Retinal pigment epithelial cell (primary cell): ENCODE data around the gene SIK3.

Experiments used
- DNase-seq: peaks from one replicate; pipeline ENCODE4 v3.0.0-alpha.2; 2010; ENCODE audit warnings: low read depth
- H3K4me3 ChIP-seq: 2 replicates; pipeline ENCODE4 v1.5.1; 2011; ENCODE audit warnings: mild to moderate bottlenecking, low read length, control low read depth, moderate library complexity
- TF ChIP-seq, protein P1 (sequence below): conservative IDR thresholded peaks from 2 replicates; pipeline ENCODE4 v1.5.1; 2011; ENCODE audit warnings: low read depth, low read length, control low read depth, inconsistent platforms

Gene SIK3

DNA sequence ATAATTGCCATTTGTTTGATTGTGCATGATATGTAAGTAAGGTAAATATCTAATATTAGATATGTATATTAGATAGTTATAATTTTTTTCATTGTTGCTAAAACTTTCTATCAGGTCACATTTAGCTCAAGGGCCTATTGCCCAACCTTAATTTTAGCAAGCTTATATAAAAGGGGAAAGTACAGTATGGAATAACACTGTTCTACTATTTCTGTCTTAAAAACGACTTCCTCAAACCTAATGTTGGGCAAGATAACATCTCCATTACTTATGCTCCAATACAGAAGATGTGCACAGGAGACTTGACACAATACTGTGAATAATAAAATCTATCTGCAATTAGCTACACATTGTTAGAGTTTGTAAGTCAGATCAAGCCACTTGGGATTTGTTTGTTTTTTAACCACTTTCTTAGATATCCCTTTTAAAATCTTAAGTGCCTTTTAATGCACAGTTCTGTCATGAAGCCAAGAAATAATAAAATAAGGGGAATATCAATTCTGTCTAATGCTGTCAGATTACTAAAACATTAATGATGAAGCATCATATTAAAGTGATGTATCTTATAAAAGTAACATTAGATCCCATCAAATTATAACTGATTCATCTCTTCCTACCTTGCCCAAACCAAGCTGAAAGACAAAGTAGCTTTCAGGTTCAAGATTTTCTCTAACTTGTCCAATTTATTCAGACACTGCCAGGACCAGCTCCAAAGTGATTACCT lies 98.1 kb downstream of the SIK3 start:
- TF ChIP-seq, protein P1, sequence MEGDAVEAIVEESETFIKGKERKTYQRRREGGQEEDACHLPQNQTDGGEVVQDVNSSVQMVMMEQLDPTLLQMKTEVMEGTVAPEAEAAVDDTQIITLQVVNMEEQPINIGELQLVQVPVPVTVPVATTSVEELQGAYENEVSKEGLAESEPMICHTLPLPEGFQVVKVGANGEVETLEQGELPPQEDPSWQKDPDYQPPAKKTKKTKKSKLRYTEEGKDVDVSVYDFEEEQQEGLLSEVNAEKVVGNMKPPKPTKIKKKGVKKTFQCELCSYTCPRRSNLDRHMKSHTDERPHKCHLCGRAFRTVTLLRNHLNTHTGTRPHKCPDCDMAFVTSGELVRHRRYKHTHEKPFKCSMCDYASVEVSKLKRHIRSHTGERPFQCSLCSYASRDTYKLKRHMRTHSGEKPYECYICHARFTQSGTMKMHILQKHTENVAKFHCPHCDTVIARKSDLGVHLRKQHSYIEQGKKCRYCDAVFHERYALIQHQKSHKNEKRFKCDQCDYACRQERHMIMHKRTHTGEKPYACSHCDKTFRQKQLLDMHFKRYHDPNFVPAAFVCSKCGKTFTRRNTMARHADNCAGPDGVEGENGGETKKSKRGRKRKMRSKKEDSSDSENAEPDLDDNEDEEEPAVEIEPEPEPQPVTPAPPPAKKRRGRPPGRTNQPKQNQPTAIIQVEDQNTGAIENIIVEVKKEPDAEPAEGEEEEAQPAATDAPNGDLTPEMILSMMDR, result no peak
- no peak overlapping the region for H3K4me3 ChIP-seq
- no peak for DNase-seq

DNA sequence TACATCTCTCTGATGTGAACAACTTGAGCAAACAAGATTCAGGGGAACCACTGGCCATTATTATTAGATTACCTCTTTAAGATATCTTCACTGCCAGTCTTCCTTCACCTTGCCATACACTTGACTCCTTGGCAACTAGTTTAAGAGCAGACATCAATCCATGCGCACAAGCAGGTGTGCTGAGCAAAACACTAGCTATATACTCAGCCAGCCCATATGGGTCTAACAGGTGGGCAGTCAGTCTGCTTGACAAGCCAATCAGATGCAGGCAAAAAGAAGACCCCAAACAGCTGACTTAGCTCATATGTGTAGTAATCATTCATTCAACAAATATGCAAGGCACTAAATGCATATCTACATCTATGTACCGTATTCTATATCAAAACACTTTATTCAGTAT lies 101.2 kb downstream of the SIK3 start:
- no peak overlapping the region for H3K4me3 ChIP-seq
- TF ChIP-seq, protein P1, result no peak
- DNase-seq, result no peak

DNA sequence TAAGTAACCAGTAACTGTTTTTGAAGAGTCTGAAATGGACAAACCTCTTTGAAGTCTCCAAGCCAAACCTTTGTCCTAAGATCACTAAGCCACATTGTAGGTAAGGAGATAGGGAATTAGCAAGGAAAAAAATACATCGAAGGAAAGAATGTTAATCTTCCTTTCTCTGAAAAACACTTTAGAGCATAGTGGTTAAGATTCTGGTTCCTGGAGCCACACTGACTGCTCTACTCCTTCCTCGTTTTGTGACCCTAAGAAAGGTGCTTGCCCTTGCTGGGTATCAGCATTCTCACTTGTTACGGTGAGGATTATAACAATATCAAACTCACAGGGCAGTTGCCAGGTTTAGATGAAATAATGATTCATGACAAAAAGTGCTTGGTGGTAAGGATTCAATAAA lies 104.0 kb downstream of the SIK3 start:
- TF ChIP-seq, protein P1, result no peak
- no peak for DNase-seq
- H3K4me3 ChIP-seq, result no peak overlapping the region

DNA sequence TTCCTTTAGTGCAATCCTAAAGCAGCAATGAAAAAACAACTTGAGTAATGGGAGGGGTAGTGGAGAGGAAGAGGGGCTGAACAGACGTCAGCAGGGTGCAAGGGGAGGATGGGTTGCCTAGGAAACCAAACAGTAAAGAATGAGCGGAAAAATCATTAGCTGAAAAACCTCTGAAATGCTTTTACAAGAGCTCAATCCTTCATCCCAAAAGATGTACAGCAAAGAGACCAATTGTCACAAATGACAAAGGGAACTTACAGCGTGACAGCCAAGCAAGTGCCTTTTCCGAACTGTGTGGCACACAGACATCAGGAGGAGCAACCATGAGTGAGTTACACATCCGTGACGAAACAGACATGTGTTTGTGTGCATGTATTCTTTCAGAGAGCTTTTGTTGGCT lies 104.6 kb downstream of the SIK3 start:
- DNase-seq, result no peak
- H3K4me3 ChIP-seq, result no peak overlapping the region
- TF ChIP-seq, protein P1, result no peak

DNA sequence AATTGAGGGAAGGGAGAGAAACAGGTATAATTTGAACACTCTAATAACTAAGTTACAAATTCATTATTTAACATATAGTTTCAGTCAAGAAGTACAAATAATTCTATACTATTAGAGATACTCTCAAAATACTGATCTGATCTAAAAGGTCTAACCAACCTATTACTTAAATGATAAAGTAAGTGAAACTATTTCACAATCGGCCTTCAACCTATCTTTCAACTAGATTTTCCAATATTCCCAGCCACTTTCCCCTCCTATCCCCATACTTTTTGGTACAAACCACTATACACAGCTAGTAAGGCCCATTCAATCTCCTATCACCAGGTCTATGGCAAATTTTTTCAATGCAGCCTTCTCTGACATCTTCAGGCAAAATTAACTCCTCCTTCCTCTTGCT lies 106.7 kb downstream of the SIK3 start:
- DNase-seq, result no peak
- H3K4me3 ChIP-seq, result no peak overlapping the region
- TF ChIP-seq, protein P1, result no peak

DNA sequence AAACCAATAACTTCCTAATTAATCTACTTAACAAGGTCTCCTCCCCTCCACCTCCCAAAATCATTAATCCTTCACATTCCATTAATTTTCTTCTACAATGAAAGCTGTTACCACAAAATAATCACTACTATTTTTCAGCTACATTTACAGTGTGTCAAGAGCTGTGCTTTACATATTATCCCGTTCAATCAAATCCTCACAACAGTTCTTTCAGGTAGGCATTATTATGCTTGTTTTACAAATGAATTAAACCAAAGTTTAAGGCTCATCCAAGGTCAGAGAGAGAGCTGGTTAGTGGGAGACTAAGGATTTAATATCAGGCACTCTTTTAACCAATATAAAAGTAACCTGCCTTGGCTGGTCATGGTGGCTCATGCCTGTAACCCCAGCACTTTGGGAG lies 107.4 kb downstream of the SIK3 start:
- TF ChIP-seq, protein P1, result no peak
- DNase-seq, result no peak
- H3K4me3 ChIP-seq, result no peak overlapping the region

DNA sequence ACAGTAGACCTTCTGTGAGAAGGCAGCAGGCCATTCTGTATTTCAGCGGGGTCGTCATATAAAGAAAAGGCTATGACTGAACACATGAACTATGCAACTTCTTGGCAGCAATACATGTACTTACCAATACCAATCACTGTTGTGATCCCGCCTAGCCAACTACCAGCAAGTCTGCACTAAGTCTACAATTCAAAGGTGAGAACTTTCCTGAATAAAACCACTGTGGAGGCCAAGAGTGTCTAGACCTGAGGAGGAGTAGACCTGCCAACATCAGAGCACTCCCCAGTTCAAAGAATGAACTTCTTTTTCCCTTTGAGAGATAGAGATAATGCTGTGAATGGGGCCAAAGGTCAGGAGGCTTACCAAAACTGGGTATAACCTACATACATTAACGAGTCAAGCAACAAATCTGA lies 108.2 kb downstream of the SIK3 start:
- DNase-seq, result peak; percentile 86
- no peak overlapping the region for H3K4me3 ChIP-seq
- TF ChIP-seq, protein P1, result no peak
